GM18517 (cell line): ENCODE measurements around the gene GSG1L.

Source experiments
- ATAC-seq: cut with Tn5 transposase; IDR thresholded peaks from one replicate; pipeline ENCODE4 v1.9.1; 2021; ENCODE audit warnings: mild to moderate bottlenecking, moderate library complexity; ENCODE audit not compliant: unreplicated experiment

GSG1L gene

DNA sequence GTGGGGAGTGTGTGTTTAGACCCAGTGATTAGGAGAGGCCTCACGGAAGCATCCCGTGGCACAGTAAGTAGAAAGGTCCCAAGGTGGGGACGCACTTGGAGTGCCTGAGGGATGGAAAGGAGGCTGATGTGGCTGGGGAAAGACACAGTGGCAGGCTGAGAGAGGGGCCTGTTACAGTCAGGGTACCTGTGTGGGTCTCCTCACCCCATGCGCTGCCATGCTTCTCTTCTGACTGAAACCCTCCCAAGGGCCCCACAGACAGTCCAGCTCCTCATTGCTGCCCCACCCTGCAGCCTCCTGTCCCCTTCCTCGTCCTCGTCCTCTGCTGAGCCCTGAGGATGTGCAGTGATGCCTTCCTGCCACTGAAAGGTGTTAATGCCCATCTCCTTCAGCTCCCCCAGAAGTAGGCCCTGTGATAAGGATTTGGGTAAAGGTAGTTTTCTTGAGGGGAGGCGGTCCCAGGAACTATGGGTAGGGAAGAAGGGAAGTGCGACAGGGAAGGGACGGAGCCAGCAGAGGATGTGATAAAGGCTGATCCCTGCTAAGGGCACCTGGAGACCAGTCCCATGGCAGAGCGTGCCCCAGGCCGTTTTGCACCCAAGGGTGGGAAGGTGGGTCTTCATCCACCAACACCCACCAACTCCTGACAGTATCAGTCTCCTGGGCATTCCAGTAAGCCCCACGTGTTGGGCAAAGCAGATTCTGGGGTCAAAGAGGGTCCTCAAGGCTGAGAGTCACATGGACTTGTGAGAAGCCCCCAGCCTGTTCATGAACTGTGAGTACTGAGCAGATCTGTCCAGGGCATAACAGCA, 237.2 kb downstream of the GSG1L start:
- no peak for ATAC-seq

DNA sequence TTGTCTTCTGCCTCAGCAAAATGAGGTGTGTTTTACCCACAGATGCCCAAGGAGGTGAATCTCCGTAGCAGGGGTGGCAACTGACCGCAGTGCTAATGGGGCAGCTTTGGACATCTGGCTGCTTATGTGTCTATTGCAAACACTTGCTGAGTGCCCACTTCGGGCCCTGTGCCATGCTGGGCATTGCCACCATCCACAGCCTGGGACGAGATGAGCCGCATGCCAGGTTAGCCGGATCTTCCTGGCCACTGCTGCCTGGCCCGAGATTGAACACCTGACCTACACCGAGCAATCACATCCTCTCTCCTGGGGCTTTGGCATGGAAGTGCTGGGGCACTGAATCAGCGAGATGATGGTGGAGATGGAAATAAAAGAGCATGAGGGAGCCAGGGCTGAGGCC, 238.7 kb downstream of the GSG1L start:
- ATAC-seq, result no peak

DNA sequence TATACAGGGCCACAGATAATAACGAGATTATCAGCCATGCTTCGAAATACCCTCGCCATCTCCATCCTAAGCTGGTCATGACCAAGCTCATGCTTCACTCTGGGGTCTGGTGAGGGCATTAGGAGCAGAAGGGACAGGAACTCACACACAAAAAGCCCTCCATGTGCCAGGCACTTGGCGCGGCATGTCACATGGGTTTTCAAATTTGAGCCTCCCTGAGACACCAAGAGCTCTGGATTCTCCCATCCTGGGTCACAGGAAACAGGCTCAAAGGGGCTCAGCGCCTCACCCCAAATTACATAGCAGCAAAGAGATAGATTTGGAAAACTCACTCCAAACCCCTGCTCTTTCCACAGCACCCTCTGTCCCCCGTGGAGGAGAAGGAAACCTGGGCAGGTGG, 239.5 kb downstream of the GSG1L start:
- ATAC-seq, result no peak

DNA sequence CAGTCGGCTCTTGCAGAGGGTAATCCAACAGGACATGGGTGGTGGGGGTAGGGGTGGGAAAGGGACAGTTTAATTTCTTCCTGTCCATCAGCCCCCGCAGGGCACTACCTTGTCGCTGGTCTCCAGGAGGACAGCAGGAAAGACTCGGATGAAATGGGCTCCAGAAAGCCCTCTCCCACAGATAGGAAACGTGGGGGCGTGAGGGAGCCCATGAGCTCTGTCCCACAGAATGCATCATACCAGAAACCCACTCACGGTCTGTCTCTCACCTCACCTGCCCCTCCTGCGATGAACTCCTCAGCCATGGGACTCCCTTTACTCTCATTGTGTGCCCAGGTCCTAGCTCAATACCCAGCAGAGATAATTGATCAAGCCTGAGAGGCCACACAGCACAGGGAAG, 240.1 kb downstream of the GSG1L start:
- no peak for ATAC-seq

DNA sequence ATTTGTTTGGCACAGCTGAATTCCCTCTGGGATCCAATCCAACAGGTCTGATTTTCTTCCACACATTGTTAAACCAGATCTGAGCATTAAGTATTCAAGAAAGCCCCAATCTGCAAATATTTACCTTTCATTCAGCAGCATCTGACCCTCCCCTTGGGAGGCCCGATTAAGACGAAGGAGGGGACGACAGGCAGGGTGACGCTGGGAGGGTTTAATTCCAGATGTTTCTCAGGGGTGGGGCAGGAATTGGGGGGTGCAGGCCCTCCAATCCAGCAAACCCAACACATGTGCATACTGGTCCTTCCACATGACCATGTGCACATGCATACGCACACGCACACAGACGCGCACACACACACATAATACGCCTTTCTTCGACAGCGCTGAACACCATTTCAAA, 240.5 kb downstream of the GSG1L start:
- ATAC-seq, result no peak

DNA sequence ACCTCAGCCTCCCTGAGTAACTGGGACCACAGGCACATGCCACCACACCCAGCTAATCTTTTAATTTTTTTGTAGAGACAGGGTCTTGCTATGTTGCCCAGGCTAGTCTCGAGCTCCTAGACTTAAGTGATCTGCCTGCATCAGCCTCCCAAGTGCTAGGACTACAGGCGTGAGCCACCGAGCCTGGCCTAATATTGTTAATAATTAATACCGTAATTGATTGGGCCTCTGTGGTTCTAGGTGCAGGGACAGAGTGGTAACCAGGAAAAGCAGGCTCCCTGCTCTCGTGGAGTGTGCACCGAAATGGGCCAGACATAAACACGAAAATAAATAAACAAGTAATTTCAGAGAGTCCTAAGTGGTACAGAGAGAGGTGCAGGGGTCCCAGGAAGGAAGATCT, 241.0 kb downstream of the GSG1L start:
- ATAC-seq, result no peak

DNA sequence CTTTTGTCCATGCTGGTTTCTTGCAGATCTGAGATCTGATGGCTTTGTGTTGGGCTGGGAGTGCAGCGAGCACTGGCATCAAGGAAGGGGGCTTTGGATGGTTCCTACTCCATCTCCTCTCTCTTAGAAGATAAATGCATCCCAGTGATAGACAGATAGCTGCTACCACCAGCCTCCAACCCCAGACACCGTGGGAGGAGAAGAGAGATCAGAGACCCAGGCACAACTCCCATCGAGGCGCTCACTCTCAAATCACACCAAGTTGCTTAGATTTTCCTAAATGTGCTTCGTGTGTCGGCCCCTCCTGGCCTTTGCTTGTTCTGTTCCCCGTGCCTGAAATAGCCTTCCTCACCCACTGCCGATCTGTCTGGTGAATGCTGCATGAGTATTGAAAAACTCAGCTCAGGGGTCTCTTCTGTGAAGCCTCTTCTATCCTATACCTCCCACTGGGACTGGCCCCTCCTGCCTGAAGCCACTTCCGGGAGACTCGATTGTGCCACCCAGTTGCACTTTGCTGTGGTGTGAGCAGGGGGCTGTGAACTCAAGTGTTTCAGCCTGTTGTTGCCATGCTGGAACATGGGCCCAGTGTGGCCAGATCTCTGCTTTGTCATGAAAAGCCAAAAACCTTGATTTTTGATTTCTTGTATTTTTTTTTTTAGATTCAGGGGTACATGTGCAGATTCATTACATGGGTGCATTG, 242.7 kb downstream of the GSG1L start:
- ATAC-seq, result no peak

DNA sequence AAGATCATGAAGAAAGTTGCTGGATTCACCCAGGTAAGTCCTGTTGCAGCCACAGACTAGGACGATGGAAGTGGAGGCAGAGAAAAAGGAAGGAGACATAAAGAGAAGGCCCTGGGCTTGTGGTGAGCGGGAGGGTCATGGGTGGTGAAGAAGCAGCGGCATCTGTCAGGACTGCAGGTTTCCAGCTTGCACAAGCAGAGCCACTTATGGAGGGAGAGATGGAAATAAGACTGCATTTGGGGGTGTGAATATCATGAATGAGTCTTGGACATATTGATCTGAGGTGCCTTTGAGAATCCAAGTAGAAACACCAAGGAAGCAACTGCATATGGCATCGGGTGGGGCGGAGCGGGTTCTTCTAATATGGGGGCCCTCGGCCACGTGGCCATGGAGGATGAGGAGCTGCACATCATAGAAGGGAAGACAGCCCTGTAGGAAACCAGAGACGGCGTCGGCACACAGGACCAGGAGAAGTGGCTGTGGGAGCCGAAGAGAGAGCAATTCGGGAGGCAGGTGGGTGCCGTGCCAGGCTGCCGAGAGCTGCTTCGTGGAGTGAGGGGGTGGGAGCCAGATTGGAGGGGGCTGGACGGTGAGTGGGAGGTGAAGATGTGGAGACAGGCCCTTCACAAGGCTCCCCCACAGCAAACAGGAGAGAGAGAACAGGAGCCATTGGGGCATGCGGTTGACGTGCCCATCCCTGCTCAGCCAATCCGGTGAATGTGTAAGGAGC, 243.5 kb downstream of the GSG1L start:
- no peak for ATAC-seq

DNA sequence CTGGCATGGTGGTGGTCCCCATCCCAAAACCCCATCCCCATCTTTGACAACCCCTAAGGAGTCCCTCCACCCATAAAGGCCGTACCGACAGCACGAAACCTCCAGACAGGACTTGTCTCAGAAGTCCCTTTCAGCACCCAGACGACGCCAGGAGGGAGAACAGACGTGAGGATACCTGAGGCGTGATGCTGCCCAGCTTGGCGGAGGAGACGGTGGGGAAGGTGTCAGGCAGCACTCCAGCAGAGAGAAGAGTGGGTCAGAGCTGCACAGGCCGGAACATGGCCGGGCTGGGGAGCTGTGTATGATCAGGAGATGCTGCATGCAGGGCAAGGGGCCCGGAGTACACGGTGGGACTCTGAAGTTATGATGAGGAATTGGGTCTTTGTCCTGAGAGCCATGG, 244.2 kb downstream of the GSG1L start:
- ATAC-seq, result no peak

DNA sequence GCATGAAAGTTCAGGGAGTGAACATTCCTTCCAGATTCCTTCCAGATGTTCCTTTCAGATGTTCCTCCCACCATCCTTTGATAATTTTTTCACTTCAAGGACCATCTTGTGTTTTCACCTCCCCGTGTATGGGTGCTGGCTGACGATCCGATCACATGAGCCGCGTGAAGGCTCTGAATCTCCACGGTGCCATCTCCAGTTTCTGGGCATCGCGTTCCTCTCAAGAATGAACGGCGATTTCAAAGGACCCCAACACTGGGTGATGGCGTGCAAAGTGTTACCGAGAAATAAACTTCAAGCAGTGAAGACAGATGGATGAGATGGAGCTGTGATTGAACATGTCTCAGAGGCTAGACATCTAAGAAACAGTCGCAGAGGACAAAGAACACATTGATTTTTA, 245.3 kb downstream of the GSG1L start:
- no peak for ATAC-seq

DNA sequence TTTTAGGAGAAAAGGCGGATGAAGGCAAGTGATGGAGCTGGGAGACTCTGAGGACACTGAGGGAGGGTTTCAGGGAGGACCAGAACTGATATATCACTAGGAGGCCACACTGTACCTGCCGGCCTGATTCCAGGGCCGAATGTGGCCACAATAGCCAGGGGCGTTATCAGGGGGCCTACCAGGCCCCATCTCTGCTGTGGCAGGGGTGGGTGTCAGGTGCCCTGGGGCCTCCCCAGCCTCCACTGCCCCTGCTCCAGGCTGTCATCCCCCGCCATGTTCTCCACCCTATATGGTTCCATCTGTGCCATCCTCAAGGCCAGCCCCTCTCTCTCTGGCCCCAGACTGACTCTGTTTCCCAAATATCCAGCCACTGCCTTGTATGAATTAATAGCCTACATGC, 246.5 kb downstream of the GSG1L start:
- no peak for ATAC-seq

DNA sequence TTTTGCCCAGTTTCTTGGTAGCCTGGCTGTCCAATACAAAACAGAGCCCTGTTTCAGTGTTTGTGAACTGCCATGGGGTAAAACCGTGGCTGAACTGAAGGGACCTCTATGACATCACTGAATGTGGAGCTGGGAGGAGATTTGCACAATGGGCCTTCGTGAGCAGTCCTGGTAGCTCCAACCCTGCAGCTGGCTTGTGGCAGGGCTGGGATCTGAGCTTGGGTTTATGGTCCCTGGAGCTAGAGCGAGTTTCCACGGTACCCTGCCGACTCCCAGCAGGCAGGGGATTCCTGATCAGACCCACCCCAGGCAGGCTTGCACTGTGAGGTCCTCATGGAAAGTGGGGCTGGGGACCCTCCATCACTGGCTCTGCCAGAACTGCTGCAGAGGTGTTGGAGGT, 247.0 kb downstream of the GSG1L start:
- no peak for ATAC-seq

DNA sequence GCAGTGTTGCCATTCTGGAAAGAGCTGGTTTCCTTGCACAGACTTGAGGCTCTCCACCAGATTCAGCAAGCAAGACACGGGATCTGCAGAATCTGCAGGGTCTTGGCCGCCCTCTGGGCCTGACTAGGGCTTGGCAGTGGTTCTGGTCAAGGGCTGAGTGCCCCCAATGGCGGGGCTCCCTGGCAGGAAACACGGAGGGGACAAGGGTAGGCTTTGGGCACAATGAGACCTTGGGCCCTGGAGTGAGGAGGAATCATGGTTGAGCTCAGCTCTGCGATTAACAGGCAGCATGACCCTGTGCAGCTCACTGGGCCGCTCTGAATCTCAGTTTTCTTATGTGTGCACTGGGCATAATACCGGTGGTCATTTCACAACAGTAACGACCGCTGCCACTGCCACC, 249.9 kb downstream of the GSG1L start:
- ATAC-seq, result no peak

DNA sequence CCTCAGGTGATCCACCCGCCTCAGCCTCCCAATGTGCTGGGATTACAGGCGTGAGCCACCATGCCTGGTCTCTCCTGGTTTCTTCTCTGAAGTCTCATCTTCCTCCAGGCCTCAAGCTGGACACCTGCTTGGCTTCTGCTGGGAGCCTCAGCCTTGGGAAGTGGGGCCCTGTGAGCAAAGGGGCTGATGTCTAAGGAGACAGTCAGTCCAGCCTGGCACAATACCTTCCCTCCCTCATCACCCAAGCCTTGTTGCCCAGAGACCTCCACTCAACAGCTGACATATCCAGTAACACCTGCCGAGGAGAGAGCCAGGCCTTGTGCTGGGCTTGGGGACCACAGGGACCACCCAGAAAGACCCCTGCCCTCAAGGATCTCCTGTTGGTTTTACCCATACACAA, 251.6 kb downstream of the GSG1L start:
- ATAC-seq, result no peak

DNA sequence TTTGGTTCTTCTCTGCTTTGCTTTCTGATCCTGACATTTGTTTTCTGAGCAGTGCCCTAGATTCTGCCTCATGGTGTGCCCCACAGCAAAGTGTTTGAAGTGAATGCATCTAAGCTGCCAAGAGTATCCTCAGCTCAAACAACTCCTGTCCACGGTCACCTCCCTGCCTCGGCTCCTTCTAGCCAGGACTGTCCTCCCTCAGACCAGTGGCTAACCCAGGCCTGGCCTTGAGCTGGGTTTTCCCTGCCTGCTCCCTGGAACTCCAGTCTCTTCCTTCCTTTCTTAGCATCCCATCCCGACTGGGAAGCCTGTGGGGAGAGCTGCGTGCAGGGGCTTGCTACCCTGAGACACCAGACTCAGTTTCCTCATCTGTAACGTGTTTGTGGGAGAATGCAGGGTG, 256.5 kb downstream of the GSG1L start:
- no peak for ATAC-seq

DNA sequence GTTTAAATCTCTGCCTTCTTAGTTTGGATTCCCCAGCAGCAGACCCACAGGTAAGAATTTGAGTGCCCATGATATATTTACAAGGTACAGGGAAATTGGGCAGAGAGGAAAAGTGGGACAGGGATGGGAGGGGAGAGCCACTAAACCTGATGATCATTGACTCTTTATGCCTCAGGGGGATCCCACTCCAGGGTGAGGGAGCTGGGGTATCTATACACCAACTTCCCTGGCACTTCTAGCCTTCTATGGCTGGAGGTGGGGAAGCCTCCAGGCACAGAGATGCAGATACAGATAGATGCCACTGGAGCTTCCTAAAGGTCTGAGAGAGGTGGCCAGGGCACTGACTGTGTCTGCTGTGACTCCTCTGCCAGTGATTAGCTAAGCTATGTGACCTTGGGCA, 257.1 kb downstream of the GSG1L start:
- ATAC-seq, result no peak

DNA sequence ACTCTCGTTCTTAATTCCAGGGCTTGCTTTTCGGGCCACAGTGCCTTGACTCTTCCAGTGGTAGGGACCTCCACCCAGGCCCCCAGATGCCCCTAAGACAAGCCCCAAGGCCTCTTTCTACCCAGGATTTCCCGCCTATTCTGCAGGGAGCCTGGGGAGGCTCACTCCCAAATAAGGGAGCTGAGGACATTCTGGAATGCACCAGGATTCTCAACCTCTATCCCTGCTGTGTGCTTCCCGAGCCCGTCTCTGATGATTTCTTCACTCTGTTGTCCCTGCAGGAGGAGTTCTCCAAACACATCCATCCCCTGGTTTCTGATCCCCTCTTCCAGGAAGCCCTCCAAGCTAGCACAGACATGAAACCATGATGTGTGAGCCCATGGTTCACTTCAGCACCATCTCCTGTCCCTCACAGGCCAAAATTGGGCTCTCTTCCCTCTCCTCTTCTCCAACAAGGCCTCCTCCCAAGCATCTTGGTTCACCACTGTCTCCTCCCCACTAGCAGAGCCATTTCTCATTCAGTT, 257.6 kb downstream of the GSG1L start:
- no peak for ATAC-seq

DNA sequence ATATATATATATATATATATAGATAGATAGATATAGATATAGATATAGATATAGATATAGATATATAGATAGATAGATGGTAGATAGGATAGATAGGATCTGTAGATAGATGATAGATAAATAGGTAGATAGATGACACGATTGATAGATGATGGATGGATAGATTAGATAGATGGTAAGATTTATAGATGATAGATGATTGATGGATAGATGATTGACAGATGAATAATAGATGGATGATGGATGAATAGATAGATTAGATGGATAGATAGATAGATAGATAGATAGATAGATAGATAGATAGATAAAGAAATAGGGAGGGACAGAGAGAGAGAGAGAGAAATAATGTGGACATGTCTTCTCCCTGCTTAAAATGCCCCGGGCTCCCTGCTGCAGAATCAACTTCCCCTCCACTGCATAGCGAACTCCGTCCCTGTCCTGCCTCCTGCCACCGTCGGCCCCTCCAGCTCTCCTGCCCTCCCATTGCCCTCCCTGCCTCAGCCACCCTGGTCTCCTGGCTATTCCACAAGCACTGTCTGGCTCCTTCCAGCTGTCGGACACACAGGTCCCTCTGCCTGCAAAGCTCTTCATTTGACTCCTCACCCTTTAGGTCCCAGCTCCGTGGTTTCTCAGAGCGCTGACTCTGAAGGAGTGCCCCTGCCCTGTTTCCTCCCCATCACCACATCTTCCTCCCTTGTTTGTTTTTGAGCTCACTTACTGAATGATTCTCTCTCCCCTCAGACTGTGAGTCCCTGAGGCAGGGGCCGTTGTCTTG, 259.6 kb downstream of the GSG1L start:
- no peak for ATAC-seq

DNA sequence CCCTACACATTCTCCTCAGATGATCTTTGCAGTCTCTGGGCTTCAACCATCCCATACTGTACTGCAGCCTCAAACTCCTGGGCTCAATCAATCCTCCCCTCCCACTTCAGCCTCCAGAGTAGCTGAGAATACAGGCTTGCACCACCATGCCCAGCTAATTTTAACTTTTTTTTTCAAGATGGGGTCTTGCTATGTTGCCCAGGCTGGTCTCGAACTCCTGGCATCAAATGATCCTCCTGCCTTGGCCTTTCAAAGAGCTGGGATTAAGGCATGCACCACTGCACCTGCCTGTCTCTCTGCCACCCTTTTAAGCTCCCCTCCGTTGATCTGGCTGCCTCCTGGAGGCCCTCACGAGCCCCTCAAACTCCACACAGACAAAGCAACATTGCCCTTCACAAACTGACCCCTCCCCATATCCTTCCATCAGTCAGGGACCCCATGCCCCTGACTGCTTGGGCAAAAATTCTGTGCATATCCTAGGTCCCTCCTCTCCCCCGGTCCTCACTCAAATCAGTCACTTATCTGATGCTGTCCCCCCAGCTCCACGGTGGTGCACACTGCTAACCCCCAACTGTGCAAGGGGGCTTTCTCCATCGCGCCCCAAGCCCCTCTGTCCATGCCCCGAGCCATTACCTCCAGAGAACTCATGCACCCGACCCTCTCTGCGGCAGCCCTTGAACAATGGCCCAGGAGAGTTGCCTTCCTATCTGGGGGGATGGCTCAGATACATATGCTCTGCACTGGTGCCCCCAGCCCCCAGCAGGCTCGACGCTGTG, 260.7 kb downstream of the GSG1L start:
- ATAC-seq, result no peak

DNA sequence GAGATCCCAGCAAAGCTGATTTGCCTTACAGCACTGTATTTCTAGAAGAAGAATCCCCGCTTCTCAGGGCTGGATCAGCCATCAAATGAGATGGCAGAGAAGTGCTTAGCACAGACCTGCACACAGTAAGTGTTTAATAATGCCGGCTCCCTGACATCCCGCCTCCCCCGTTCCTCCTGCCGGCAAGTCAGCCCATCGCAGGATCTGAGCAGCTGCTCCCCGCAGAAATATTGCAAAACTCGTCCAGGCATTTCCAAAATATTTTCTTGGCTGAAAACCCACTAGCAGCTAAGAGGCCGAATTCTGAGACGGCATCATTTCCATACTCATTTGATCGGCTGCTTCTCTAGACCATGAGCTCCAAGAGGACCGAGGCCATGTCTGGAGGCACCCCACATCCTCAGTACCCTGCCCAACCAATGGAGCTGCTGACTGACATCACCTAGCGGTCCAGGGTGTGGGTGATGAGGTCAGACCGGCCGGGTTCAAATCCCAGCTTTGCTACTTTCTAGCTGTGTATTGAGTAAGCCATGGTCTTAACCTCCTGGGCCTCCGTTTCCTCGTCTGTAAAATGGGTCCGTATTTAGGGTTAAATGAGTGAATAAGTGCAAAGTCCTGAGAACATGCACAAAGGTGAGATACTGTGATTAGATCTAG, 262.1 kb downstream of the GSG1L start:
- ATAC-seq, result no peak
